ENCODE measurements around the gene IAH1.
A peak's percentile ranks its signal among the peaks of the same experiment; 100 is the strongest.

The IAH1 gene, protein sequence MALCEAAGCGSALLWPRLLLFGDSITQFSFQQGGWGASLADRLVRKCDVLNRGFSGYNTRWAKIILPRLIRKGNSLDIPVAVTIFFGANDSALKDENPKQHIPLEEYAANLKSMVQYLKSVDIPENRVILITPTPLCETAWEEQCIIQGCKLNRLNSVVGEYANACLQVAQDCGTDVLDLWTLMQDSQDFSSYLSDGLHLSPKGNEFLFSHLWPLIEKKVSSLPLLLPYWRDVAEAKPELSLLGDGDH

DNA sequence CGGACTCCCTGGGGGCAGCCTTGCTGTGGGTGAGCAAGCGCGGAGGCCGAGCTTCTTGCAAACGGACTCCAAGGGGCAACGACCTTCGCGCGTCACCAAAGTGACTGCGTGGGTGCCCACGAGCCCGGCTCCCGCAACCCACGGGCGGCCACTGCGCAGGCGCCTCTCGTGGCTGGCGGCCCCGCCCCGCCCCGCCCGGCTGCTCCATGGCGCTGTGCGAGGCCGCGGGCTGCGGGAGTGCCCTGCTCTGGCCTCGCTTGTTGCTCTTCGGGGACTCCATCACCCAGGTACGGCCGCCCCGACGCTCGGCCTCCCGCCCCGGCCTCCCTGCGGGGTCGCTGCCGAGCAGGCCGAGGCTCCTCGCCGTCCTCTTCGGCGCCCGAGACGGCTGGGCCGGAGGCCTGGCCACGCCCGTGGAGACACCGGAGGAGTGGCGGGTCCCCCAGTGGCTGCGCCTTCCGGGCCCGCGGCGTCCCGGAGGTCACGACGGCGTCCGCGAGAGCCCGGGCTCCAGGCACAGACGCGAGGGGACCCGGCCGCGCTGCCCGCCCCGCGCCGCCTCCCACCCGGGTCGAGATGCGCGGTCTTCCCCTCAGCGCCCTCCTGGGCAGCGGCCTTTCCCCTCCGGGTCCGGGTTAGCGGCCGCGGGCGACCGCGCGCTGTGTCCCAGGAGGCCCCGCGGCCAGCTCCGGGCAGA is at the start of gene IAH1:
TSS of gene IAH1 (plus strand) at position 191 of the 697 bp plus-strand sequence. CDS start at position 207, 16 bp downstream.
- DNase-seq: peak; percentile 57

DNA sequence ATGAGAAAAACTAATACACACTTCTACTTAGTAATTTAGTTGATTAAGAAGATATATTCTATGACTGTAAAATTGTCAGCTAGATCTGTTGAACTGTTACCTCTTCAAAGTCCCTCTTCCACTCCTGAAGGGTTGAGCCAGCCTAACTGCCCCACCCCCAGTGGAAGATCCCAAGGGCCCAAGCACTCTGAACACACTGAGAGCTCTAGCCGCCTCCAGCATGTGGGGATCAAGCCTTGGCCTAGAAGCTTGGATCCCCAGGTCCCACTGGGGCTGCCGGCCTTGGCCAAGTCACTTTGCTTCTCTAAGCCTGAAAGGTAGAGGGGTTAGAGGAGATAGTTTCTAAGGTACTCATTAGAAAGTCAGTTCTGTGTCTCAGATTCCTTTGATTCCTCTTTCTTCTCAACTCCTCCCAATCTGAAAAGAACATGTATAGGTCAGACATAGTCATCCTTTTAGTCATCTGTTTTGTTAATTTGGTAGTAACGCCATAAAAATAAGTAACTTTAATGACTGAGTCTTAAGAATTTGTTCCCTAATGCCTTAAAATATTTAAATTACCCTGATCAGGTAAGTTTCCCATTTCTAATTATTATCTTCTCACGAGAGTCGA is 45.3 kb upstream of the IAH1 start:
- no peak for DNase-seq

DNA sequence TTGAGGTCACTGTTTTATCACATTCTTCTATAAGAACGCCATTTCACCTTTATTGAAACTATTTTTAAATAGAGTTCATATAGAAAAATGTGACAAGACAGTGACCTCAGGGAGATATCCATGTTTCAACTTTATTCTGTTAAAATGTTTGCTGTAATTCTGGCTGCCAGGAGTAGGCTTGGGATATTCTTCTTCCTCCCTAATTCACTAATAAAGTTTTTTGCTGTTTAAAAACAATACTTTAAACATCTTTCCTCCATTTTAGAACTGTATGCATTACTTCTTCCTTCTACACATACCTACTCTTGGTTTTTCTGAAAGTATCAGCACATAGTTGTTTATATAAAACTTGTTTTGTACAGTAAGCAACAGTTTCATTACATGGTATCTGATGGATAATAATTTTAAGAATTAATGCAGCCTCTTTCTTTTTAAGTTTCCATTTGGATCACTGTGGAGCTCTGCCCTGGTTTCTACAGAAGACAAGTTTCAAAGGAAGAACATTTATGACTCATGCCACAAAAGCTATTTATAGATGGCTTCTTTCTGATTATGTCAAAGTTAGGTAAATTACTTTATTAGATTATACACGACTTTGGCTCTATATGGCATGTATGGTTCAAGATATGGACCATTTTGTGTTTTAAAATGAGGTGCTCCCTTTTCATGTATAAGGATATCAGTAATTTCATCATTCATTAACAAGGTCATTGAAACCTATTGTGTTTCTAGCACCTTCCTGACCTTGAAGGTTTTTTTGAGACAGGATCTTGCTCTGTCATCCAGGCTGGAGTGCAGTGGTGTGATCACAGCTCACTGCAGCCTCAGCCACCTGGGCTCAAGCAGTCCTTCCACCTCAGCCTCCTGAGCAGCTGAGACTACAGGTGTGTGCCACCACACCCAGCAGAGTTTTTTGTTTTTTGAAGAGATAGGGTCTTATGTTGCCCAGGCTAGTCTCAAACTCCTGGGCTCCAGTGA is 43.7 kb upstream of the IAH1 start:
- no peak for DNase-seq

DNA sequence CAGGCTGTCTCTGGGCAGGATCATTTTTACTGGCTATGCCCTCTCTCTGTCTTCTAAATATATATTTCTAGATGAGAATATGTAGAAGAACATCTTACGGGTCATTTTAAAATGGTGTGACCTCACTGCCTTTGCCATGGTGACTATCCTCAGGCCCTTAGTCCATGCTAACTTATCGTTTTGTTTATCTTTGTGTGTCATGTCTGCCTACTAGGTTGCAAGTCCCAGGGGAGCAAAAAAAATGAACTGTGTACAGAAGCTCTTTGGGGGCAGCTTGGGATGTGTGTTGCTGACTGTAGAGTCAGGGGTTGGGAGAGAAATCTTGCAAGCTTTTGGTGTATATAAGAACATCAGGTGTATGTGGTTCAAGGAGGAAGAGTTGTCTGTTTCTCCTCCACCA is 39.9 kb upstream of the IAH1 start:
- DNase-seq: no peak

DNA sequence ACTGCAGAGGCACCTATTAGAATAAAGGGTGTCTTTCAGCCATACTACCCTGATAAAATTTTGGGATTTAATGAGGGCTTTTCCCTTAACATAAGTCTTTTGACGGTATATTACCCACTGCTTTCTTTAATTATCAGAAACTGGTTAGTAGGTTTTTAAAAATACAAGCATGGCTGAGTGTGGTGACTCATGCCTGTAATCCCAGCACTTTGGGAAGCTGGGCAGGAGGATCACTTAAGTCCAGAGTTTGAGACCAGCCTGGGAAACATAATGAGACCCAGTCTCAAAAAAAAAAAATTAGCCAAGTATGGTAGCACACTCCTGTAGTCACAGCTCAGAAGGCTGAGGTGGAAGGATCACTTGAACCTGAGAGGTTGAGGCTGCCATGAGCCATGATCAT is 34.8 kb upstream of the IAH1 start:
- DNase-seq: no peak

DNA sequence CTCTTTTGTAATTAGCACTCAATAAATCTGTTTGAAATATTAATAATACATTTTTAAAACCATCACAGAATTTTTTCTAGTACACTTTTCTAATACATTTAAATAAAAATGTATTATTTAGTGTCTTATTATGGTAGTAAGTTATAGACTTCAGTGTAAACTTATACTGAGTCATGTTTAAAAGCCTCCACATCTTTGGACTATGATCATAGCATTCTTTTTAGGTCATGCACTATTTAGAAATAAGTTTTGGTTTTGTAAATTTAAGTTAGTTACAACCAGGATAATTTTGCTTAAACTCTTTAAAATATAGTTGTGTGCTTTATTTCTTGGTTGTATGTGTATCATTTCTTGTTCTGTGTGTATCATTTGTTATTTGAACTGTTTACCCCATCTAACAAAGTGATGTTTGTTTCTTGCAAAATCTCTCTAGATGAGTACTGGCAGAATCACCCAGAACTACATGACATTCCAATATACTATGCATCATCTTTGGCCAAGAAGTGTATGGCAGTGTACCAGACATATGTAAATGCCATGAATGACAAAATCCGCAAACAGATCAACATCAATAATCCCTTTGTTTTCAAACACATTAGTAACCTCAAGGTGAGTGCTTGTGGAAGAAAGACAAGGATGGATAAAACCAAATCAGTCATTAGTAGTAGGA is 34.2 kb upstream of the IAH1 start:
- no peak for DNase-seq

DNA sequence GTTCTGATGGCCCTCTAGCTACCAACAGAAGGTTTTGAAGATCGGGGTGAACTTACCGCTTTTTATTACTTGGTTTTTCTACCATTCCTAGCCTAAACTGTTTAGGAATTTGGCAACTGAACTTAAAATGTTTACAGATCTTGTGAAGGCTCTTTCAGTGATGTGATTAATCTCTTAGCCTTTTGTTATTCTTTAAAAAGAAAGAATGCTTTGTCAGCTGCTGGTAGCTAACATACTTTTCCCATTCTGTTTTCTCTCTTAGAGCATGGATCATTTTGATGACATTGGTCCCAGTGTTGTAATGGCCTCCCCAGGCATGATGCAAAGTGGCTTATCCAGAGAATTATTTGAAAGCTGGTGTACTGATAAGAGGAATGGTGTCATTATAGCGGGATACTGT is 32.8 kb upstream of the IAH1 start:
- no peak for DNase-seq

DNA sequence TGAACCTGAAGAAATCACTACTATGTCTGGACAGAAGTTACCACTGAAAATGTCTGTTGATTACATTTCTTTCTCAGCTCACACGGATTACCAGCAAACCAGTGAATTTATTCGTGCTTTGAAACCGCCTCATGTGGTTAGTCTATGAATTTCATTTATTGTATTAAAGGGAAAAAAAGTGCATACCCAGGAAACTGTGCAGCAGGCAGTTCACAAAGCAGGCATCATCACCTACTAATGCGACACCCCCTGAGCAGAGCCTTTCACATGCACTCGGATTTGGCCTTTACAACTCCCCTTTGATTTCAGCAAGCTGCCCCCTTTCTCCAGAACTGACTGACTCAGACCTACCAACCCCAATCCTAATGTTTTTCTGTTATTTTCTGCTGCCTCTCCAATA is 30.8 kb upstream of the IAH1 start:
- DNase-seq: no peak

DNA sequence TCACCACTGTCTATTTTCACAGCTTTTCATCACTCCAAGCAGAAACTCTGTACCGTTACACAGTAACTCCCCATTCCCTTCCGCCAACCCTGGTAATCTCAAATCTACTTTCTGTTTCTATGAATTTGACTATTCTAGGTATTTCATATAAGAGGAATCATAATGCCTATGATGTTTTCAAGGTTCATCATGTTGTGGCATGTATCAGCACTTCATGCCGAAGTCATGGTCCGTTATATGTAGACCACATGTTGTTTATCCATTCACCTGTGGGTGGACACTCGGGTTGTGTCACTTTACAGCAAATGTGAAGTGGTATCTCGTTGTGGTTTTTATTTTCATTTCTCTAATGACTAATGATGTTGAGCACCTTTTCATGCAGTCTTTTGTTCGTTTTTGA is 29.3 kb upstream of the IAH1 start:
- DNase-seq: no peak

DNA sequence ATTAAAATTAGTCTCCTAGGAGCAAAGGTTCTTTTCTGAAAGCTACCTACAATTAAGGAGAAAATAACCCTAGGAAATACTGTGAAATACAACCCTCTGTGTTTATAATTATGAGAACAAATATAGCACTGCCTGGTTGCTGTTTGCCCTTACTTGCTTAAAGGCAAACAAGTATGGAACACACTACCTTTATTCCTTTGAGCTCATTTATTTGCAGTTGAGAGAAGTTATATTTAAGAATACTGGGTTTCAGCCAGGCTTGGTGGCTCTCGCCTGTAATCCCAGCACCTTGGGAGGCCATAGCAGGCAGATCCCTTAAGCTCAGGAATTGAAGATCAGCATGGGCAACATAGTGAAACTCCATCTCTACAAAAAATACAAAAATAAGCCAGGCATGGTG is 23.1 kb upstream of the IAH1 start:
- DNase-seq: no peak

DNA sequence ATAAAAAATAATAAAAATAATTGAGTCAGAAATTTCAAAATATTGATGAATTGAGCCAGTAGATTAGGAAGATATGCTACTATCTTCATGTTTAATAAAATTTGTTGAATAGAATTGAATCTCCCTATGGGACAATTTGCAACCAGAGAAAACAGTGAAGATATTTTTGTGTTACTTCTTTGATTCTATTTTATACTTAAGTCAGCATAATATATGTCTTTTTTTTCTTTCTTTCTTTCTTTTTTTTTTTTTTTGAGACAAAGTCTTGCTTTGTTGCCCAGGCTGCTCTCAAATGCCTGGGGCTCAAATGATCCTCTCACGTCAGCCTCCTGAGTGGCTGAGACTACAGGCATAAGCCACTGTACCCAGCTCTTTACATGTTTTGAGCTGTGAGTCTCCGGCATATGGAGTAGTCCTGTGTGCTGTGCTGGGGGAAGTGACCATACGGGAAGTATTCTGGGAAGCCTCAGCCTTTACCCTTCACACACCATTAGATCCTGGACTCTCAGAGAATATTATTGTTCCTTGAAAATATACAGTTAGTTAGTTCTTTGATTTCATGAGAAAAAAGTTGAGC is 13.8 kb upstream of the IAH1 start:
- no peak for DNase-seq

DNA sequence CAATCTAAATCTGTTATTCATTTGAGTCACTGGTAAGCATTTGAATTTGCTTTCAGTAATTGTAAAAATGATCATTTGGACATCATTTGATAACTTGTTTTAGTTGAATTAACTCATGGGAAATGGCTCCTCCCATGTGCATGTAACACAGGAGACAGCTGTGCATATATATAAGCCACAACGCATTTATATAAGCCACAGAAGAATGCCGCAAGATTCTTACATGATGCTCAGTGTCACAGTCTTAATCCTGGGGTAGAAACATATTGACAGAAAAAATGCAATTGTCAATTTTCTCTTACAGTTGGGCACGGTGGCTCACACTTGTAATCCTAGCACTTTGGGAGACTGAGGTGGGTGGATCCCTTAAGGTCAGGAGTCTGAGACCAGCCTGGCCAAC is 13.3 kb upstream of the IAH1 start:
- no peak for DNase-seq

DNA sequence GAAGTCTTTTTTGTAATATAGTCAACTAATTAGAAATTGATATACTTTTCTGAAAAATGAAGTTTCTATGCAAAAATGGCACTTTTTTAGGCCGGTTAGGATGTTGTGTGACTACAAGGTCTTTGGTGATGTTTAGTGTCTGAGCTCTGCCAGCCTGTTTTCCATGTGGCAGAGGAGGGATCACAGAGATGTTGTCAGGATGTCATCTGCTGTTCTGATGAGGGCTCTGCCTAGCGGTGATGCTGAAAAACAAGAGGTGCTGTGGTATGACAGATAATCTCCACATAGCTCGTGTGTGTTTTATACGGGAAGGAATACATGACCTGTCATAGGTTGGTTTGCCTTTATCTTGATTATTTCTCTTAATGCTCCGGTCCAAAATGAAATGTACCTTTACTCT is 12.0 kb upstream of the IAH1 start:
- DNase-seq: peak; percentile 65

DNA sequence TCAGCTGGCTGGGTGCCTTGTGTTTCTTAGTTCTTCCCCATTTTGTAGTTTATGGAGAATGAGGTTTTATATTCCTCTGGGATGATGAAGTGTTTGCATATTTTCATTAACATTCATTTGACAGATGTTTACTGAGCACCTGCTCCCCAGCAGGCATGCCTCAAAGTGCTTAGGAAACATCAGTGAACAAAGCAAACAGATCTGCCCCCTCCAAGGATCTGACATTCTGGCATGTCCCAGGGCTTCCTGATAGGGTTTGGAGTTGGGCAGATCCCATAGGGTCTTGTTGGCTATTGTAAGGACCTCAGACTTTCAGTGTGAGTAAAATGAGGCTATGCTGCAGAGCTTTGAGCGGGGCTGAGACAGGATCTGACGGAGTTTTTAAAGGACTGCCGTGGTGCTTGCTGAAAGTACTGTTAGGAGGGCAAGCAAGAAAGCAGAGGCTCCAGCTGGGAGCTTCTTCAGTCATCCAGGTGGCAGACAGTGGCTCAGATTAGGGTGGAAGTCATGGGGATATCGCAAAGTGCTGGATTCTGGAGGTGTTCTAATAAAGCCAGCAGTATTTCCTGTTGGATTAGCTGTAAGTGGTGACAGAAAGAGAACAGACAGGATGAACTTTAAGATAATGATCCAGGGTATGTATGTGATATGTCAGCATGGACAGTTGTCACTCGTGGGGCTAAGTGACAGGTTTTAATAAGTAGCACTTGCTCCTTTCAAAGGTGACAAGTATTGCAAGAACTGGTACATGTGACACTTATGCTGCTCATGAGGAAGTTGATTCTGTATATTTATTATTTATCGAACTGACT is 11.3 kb upstream of the IAH1 start:
- peak; percentile 73 for DNase-seq

DNA sequence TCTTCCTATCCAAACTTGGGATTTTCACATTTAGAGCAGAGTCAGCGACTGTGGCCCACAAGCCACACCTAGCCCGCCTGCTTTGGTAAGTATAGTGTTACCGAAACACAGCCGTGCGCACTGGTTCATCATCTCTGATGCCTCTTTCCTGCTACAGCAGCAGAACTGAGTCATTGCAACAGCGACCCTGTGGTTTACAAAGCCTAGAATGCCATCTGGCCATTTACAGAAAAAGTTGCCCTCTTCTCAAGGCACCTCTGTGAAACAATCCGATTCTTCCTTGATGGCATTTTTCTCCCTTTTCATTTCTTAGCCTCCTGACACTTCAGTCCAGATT is 10.7 kb upstream of the IAH1 start:
- DNase-seq: peak; percentile 83

DNA sequence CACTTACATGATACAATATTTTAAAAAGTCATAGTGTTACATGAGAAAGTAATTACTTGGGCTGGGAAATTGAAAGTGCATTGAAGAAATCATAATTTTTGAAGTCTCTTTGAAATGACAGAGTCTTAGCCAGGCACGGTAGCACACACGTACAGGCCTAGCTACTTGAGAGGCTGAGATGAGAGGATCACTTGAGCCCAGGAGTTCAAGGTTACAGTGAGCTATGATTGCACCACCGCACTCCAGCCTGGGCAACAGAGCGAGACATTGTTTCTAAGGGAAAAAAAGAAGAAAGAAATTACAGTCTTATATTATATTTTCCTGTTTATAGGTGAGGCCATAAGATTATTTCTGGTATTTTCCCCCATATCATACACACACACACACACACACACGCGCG is 9.2 kb upstream of the IAH1 start:
- DNase-seq: no peak

DNA sequence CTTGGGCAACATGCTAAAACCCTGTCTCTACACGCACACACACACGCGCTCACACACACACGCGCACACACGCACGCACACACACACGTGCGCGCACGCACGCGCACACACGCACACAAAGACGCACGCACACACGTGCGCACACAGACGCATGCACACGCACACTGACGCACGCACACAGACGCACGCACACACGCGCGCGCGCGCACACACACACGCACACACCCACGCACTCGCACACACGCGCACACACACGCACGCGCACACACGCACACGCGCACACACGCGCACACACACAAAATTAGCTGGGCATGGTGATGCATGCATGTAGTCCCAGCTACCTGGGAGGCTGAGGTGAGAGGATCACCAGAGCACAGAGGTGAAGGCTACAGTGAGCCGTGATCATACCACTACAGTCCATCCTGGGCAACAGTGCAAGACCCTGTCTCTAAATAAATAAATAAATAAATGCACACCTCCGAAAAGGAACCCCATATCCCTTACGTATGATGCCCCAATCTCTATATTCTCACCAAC is 8.1 kb upstream of the IAH1 start:
- DNase-seq: no peak

DNA sequence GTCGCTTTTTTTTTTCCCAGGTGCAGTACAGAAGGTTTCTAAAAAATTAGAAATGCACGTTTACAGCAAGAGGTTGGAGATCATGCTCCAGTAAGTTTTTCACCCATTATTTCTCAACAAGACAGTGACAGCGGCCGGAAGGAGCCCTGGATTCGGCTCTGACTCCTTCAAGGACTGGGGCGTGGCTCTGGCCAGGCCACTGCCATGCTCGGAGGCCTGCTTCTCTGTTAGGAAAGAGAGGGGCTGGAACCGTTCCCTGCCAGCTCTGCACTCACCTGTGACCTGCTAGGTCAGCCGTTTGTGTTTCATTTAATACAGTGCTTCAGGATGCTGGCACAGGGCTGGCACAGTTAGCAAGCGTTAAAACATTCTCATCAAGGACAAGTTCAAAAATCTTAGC is 6.7 kb upstream of the IAH1 start:
- DNase-seq: no peak

DNA sequence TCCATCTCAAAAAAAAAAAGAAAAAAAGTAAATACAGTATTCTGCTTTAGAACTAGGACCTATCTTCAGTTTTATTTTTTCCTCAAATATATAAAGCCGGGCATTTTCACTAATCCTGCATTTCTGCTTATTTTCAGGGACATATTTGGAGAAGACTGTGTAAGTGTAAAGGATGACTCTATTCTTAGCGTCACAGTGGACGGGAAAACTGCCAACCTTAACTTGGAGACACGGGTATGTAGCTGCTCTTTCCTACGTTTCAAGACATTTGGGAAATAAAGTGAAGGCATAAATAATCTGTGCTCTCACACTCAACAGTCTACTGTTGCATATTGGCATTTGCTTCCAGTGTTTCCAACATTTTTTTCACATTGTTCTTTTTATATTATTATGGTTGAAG is 3.1 kb upstream of the IAH1 start:
- no peak for DNase-seq

DNA sequence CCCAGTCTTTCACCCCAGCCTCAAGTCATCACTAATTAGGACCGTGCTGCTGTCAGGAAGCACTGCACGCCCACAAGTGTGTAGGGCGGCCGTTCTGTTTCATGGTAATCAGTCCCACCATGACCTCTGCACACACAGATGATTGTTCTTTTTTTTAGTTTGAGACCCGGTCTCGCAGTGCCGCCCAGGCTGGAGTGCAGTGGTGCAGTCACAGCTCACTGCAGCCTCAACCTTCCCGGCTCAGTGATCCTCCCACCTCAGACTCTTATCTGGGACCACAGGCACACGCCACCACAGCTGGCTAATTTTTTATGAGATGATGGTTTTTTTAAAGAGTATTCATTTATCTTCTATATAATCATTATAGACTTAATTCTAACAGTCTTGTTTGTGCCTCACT is 1.8 kb upstream of the IAH1 start:
- DNase-seq: no peak

DNA sequence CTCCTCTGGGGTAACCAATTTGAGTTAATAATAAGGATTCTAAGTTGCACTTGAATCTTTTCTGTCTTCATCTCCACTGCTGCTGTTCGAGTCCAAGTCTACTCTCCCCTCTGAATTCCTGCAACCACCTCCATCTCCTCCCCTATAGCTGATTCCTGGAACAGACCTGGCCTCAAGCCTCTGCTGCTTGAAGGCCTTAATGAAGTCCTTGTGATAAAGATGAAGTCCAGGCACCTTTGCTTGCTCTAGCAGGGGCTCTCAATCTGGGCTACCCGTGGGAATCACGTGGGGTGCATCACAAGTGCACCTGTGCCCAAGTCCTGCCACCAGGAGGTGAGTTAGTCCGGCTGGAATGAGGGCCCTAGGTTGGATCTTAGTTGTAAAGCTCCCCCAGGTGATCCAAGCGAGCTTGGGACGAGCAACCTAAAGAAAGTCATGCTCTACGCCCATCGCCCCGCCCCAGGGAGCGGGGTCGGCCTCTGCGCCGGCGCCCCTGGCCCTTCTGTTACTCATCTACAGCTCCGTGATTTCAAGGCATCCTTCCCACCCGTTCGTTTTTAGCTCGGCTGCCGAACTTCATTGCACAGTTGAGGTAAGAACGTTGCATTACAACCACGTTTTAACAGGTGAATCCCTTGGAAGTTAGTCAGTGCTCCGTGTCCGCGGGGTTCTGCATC is 905 bp upstream of the IAH1 start:
- no peak for DNase-seq

Data from NCI-H2171 (cell line).